Thyroid gland (tissue), 4 donors: ENCODE data around the gene ZYX.

Source experiments
- CTCF ChIP-seq, 6 experiments: fragments of 200-600 bp in 3 of 6; fragments of 450-650 bp in 3 of 6; sonication (generic) in 3 of 6; IDR thresholded peaks; one replicate each; pipeline ENCODE4 v1.5.1; 2016 to 2019; ENCODE audit warnings: antibody characterized with exemption in 6 of 6, mild to moderate bottlenecking in 2 of 6, inconsistent platforms in 1 of 6, moderate library complexity in 1 of 6
- POLR2A ChIP-seq, 2 donors: fragments of 450-650 bp; IDR thresholded peaks; one replicate each; pipeline ENCODE4 v1.6.1; 2017; ENCODE audit warnings: antibody characterized with exemption in 2 of 2, mild to moderate bottlenecking in 2 of 2, moderate library complexity in 1 of 2

GRCh38 chr7:143429770-143430698 lies 48.9 kb downstream of the ZYX start:
- TF ChIP-seq CTCF (IDR thresholded peaks at IDR 0.05) (no peak), POLR2A (IDR thresholded peaks at IDR 0.05) (no peak)
